Epithelial cell of proximal tubule (primary cell): ENCODE data around the gene CYP26C1. TPM values are rescaled to one million over a fixed set of nuclear protein-coding genes. Genes with fewer than 3 reads are reported as not detected.

Experiments
- DNase-seq: peaks from one replicate; pipeline ENCODE4 v3.0.0-alpha.2; 2011; ENCODE audit warnings: low read depth
- H3K4me3 ChIP-seq: 2 replicates; pipeline ENCODE4 v1.5.1; 2011; ENCODE audit warnings: low read depth, mild to moderate bottlenecking, low read length
- total RNA-seq: library from RNA; depleted of rRNA; stranded (reverse); fragments of >200 nt; gene quantifications from 2 replicates; pipeline ENCODE4 v1.2.3, GENCODE V29; 2015
- TF ChIP-seq, protein P1 (sequence below): conservative IDR thresholded peaks from 2 replicates; pipeline ENCODE4 v1.5.1; 2012; ENCODE audit warnings: low read depth, mild to moderate bottlenecking, low read length

The CYP26C1 gene
- total RNA-seq, 1 donor from 2014 or later = 0.06 TPM

- TF ChIP-seq, protein P1, sequence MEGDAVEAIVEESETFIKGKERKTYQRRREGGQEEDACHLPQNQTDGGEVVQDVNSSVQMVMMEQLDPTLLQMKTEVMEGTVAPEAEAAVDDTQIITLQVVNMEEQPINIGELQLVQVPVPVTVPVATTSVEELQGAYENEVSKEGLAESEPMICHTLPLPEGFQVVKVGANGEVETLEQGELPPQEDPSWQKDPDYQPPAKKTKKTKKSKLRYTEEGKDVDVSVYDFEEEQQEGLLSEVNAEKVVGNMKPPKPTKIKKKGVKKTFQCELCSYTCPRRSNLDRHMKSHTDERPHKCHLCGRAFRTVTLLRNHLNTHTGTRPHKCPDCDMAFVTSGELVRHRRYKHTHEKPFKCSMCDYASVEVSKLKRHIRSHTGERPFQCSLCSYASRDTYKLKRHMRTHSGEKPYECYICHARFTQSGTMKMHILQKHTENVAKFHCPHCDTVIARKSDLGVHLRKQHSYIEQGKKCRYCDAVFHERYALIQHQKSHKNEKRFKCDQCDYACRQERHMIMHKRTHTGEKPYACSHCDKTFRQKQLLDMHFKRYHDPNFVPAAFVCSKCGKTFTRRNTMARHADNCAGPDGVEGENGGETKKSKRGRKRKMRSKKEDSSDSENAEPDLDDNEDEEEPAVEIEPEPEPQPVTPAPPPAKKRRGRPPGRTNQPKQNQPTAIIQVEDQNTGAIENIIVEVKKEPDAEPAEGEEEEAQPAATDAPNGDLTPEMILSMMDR = no peak
- no peak for DNase-seq
- H3K4me3 ChIP-seq = no peak overlapping the region
These were observed 2.5 kb upstream of the CYP26C1 start for GRCh38 chr10:93058139-93058538.

- DNase-seq = no peak
- no peak overlapping the region for H3K4me3 ChIP-seq
- TF ChIP-seq, protein P1 = no peak
These were observed 442 bp downstream of the CYP26C1 start for GRCh38 chr10:93060887-93061593.

DNA sequence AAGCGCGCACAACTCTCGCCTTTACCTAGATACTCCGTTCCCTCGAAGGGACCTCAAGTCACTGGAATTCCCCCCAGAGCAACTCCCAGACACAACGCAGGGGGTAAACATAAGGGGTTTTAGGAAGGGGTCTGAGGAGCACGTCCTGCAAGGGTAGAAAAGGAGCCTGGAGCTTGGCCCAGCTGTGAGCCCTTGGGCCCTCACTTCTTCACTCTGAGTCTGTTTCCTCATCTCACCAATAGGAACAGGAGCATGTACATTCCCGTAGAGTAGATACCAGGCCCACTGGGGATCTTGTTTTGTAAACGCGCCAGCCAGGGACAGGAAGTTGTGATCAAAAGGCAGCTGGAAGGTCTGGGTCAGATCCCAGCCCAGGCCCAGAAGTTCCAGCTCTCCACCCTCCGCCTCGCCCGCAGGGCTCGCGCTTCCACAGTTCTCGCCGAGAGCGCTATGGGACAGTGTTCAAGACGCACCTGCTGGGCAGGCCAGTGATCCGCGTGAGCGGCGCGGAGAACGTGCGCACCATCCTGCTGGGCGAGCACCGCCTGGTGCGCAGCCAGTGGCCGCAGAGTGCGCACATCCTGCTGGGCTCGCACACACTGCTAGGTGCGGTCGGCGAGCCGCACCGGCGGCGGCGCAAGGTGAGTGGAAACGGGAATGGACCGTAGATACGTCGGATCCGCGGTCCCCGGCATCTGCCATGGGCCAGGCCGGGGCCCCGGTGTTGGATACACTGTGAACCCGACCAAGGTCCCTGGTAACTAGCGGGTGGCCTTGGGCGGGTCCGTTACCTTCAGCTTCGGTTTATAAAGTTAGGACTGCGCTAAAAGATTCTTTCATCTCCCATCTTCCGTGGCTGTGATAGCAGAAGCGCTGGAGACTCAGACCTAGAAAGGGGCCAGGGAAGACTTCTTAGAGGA is 1.3 kb downstream of the CYP26C1 start:
- TF ChIP-seq, protein P1 = no peak
- DNase-seq = no peak
- H3K4me3 ChIP-seq = peak overlapping the region; percentile 48

DNA sequence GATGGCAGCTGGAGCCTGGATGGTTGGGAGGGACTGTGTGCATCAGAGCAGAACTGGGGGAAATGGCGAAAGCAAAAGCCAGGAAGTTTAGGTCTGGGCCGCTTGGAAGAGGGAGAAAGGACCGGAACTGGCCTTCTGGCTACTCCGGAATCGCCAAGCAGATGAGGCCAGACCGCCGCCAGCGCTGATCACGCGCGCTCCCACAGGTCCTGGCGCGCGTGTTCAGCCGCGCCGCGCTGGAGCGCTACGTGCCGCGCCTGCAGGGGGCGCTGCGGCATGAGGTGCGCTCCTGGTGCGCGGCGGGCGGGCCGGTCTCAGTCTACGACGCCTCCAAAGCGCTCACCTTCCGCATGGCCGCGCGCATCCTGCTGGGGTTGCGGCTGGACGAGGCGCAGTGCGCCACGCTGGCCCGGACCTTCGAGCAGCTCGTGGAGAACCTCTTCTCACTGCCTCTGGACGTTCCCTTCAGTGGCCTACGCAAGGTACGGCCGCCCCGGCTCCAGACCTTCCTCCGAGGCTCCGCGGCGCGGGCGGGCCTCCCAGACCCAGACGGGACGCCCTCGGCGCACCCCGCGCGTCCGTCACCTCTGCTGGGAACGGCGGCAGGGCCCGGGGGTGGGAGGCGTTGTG is 2.0 kb downstream of the CYP26C1 start:
- peak overlapping the region; percentile 48 for H3K4me3 ChIP-seq
- DNase-seq = no peak
- TF ChIP-seq, protein P1 = peak; percentile 55

- peak overlapping the region; percentile 48 for H3K4me3 ChIP-seq
- DNase-seq = no peak
- TF ChIP-seq, protein P1 = no peak
These were observed 2.8 kb downstream of the CYP26C1 start for GRCh38 chr10:93063144-93063976.

DNA sequence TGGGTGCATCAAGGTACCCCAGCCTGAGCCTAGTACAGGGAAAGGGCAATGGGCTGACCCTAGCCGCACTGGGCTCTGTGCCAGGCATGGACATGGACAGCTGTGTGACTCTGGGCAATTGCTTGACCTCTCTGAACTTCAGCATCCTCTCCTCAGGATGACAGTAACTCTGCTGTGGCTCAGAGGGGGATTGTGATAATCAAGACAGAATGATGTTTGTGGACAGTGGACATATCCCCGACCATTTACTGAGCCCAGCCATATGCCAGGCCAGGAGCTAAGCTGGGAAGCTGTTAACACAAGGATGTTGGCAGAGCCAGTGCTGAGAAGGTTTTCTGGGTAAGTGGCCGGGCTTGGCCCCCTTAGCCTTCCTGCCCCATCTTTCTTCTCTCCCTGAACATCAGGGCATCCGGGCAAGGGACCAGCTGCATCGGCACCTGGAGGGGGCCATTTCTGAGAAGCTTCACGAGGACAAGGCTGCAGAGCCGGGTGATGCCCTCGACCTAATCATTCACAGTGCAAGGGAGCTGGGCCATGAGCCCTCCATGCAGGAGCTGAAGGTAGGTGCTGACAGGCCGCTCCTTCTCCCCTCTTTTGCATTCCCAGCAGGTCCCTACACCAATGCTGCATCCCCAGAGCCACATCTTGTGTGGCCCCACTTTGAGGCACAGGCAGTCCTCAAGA is 3.5 kb downstream of the CYP26C1 start:
- H3K4me3 ChIP-seq = no peak overlapping the region
- TF ChIP-seq, protein P1 = no peak
- DNase-seq = no peak
